OCI-LY7 (cell line): Measurements from ENCODE around the gene LRFN5.

Experiments
- EZH2phosphoT487 ChIP-seq: fragments of 200-600 bp; sonication (generic); IDR thresholded peaks from 2 replicates; pipeline ENCODE4 v1.6.1; 2018; ENCODE audit warnings: low read depth, borderline replicate concordance, mild to moderate bottlenecking, mixed run types, antibody characterized with exemption, low read length, moderate library complexity, mixed read lengths
- TF ChIP-seq, protein P1 (sequence below): fragments of 200-600 bp; sonication (generic); conservative IDR thresholded peaks from 2 replicates; pipeline ENCODE4 v1.5.1; 2014; ENCODE audit warnings: mild to moderate bottlenecking, antibody characterized with exemption, low read length, moderate library complexity, mixed read lengths

DNA sequence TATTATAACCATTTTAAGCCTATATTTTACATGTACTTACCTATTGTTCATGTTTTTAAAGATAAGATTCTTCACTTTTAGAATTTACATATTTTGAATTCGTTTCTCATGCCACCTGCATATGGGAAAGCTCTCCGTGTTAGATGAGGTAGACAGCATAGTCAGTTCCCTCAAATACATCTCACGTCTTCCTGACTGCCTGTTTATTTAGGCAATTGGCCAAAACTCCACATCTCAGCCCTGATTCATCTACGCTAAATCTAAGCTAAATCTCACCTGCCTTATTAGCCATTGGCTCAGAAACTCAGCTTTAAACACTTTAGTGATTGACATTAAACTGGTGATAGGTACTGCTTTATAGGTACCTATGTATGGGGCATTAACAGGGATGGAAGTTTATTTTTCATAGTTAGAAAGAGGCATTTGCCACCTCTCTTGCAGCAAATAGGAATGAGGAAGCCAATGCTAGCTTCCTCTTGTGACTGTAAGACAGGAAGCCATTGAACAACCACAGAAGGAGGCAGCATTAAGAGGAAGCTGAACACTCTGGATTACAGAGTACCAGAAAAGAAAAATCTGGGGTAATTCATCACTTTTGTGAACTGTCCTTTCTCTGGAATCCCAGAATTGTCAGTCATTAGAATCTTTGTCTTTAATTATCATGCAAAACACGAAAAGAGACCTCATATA is 111.9 kb downstream of the LRFN5 start:
- TF ChIP-seq, protein P1, sequence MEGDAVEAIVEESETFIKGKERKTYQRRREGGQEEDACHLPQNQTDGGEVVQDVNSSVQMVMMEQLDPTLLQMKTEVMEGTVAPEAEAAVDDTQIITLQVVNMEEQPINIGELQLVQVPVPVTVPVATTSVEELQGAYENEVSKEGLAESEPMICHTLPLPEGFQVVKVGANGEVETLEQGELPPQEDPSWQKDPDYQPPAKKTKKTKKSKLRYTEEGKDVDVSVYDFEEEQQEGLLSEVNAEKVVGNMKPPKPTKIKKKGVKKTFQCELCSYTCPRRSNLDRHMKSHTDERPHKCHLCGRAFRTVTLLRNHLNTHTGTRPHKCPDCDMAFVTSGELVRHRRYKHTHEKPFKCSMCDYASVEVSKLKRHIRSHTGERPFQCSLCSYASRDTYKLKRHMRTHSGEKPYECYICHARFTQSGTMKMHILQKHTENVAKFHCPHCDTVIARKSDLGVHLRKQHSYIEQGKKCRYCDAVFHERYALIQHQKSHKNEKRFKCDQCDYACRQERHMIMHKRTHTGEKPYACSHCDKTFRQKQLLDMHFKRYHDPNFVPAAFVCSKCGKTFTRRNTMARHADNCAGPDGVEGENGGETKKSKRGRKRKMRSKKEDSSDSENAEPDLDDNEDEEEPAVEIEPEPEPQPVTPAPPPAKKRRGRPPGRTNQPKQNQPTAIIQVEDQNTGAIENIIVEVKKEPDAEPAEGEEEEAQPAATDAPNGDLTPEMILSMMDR = no peak
- no peak for TF ChIP-seq EZH2phosphoT487
